Esophagus muscularis mucosa (tissue), 4 donors: ENCODE measurements around the gene ADRB2. TPM values are rescaled to one million over a fixed set of nuclear protein-coding genes. Genes with fewer than 3 reads are reported as not detected.

Experiments used
- DNase-seq: peaks from one replicate; pipeline ENCODE4 v3.0.0-alpha.2; 2017; ENCODE audit errors: extremely low spot score
- H3K27ac ChIP-seq, 4 donors: fragments of 200-600 bp; sonication (generic); replicated peaks in 1 of 4; 1 replicate in 3 of 4; 2 replicates in 1 of 4; pipeline ENCODE4 v1.5.1; 2016 to 2019; ENCODE audit warnings: mild to moderate bottlenecking in 1 of 4
- H3K27me3 ChIP-seq, 4 donors: fragments of 200-600 bp; sonication (generic); one replicate each; pipeline versions ENCODE4 v1.5.1 to v1.6.0; 2016 to 2019
- H3K36me3 ChIP-seq, 4 donors: fragments of 200-600 bp; sonication (generic); one replicate each; pipeline ENCODE4 v1.5.1; 2016 to 2019
- H3K4me1 ChIP-seq, 4 donors: fragments of 200-600 bp; sonication (generic); one replicate each; pipeline ENCODE4 v1.5.1; 2016 to 2019
- H3K4me3 ChIP-seq, 4 donors: fragments of 200-600 bp; sonication (generic); 1 replicate in 2 of 4; 2 replicates in 2 of 4; pipeline ENCODE4 v1.5.1; 2016 to 2019; ENCODE audit warnings: mild to moderate bottlenecking in 4 of 4, moderate library complexity in 1 of 4
- H3K9me3 ChIP-seq, 4 donors: fragments of 200-600 bp; sonication (generic); 1 replicate in 3 of 4; 2 replicates in 1 of 4; pipeline ENCODE4 v1.5.1; 2016 to 2019
- CTCF ChIP-seq, 3 experiments: fragments of 200-600 bp in 2 of 3; fragments of 450-650 bp in 1 of 3; sonication (generic) in 2 of 3; IDR thresholded peaks; one replicate each; pipeline ENCODE4 v1.5.1; 2017 to 2019; ENCODE audit warnings: antibody characterized with exemption in 3 of 3, mild to moderate bottlenecking in 2 of 3, moderate library complexity in 1 of 3
- EP300 ChIP-seq: sonication (generic); formaldehyde crosslinking; IDR thresholded peaks from one replicate; pipeline ENCODE4 v1.6.1; 2017; ENCODE audit warnings: antibody characterized with exemption
- POLR2A ChIP-seq: fragments of 450-650 bp; IDR thresholded peaks from one replicate; pipeline ENCODE4 v1.6.1; 2017; ENCODE audit warnings: antibody characterized with exemption, moderate library complexity, mild to moderate bottlenecking, low read depth
- POLR2AphosphoS5 ChIP-seq, 2 donors: sonication (generic); formaldehyde crosslinking; IDR thresholded peaks; one replicate each; pipeline ENCODE4 v1.6.1; 2017; ENCODE audit warnings: antibody characterized with exemption in 2 of 2
- WGBS: methylation state at CpG from one replicate; pipeline ENCODE4 v1.1.5; 2018; 5-methylcytosine and 5-hydroxymethylcytosine counted together
- intact Hi-C: fragments of 100-400 bp; cut with DNase I; formaldehyde crosslinking; loops from one replicate; pipeline ENCODE4 v1.15.1; 2023
- total RNA-seq, 4 donors: library from RNA; depleted of rRNA; stranded (reverse); fragments of >200 nt; gene quantifications; one replicate each; pipeline versions ENCODE4 v1.1.0 to v1.2.1, GENCODE V29; 2016

ADRB2 gene
- total RNA-seq, 4 donors from 2014 or later: 4.2 to 6.1 (median 4.9) TPM

GRCh38 chr5:148820461-148821395, 5.7 kb upstream of the ADRB2 start:
- Histone ChIP-seq H3K27ac (no peak overlapping the region), H3K36me3 (no peaks in the 10 kb centered on the region), H3K4me1 (peaks cover 6 to 13% (median 10%) of the 10 kb centered on the region in 4 donors), H3K9me3 (no peaks in the 10 kb centered on the region), H3K4me3 (no peak overlapping the region), H3K27me3 (no peaks in the 10 kb centered on the region)
- DNase-seq: no peak
- TF ChIP-seq CTCF (IDR thresholded peaks at IDR 0.05): peak; percentile 32 to 61 (median 33)
- TF ChIP-seq EP300: no peak
- WGBS: 55% methylated on average over 6 of the region's 6 CpGs
- intact Hi-C loops: loop anchor here (5.0 kb wide), 2 partner anchors 83 to 137 kb away; no protein-coding TSS in a partner anchor

- WGBS: 75% methylated on average over 2 of the region's 2 CpGs
- Histone ChIP-seq H3K9me3 (no peaks in the 10 kb centered on the region), H3K4me3 (no peak overlapping the region), H3K4me1 (peaks cover 12 to 22% (median 20%) of the 10 kb centered on the region in 4 donors), H3K36me3 (no peaks in the 10 kb centered on the region), H3K27me3 (no peaks in the 10 kb centered on the region), H3K27ac (no peak overlapping the region)
- no peak for DNase-seq
- intact Hi-C loops: loop anchor here (5.0 kb wide), 2 partner anchors 87 to 133 kb away; no protein-coding TSS in a partner anchor
- TF ChIP-seq EP300 (no peak), CTCF (IDR thresholded peaks at IDR 0.05) (no peak), POLR2A (no peak), POLR2AphosphoS5 (IDR thresholded peaks at IDR 0.05) (no peak)
These were observed 2.5 kb upstream of the ADRB2 start for GRCh38 chr5:148823871-148824270.

- Histone ChIP-seq H3K27ac (peak overlapping the region; percentile 77 to 86 (median 80)), H3K4me3 (peak overlapping the region; percentile 60 to 66 (median 63)), H3K36me3 (no peaks in the 10 kb centered on the region), H3K9me3 (no peaks in the 10 kb centered on the region), H3K4me1 (peaks cover 8 to 38% (median 32%) of the 10 kb centered on the region in 4 donors), H3K27me3 (no peaks in the 10 kb centered on the region)
- no peak for TF ChIP-seq POLR2AphosphoS5 (IDR thresholded peaks at IDR 0.05)
- no peak for TF ChIP-seq CTCF (IDR thresholded peaks at IDR 0.05)
- no peak for TF ChIP-seq EP300
- TF ChIP-seq POLR2A: no peak
- no peak for DNase-seq
- 1% methylated on average over 5 of the region's 9 CpGs for WGBS
- intact Hi-C loops: loop anchor here (5.0 kb wide), 1 partner anchor 172 kb away; no protein-coding TSS in a partner anchor
These were observed 727 bp upstream of the ADRB2 start for GRCh38 chr5:148825716-148826052.

- peak overlapping the region; percentile 77 to 86 (median 80) for H3K27ac ChIP-seq
- H3K27me3 ChIP-seq: no peaks in the 10 kb centered on the region
- no peaks in the 10 kb centered on the region for H3K9me3 ChIP-seq
- H3K4me3 ChIP-seq: peak overlapping the region; percentile 60 to 66 (median 63)
- TF ChIP-seq CTCF (IDR thresholded peaks at IDR 0.05) (no peak), POLR2AphosphoS5 (IDR thresholded peaks at IDR 0.05) (no peak), EP300 (no peak), POLR2A (no peak)
- no peak for DNase-seq
- 3% methylated on average over 6 of the region's 28 CpGs for WGBS
- intact Hi-C loops: loop anchor here (5.0 kb wide), 1 partner anchor 171 kb away; no protein-coding TSS in a partner anchor
- H3K36me3 ChIP-seq: no peaks in the 10 kb centered on the region
- H3K4me1 ChIP-seq: peaks cover 17 to 46% (median 38%) of the 10 kb centered on the region in 4 donors
These were observed 294 bp downstream of the ADRB2 start for GRCh38 chr5:148826739-148827070.
